Tibial artery (tissue), 4 donors: ENCODE data around the gene FAHD2A.
A peak's percentile ranks its signal among the peaks of the same experiment; 100 is the strongest.

Experiments used
- DNase-seq, 2 donors: peaks; one replicate each; pipeline ENCODE4 v3.0.0-alpha.2; 2019
- H3K27ac ChIP-seq, 2 donors: fragments of 200-600 bp; sonication (generic) in 1 of 2; 1 replicate in 1 of 2; 2 replicates in 1 of 2; pipeline ENCODE4 v1.5.1; 2018 to 2019; ENCODE audit warnings: mild to moderate bottlenecking in 1 of 2
- H3K27me3 ChIP-seq, 2 donors: fragments of 200-600 bp; sonication (generic) in 1 of 2; one replicate each; pipeline versions ENCODE4 v1.5.1 to v1.6.0; 2016 to 2019
- H3K36me3 ChIP-seq, 3 donors: fragments of 200-600 bp; sonication (generic) in 2 of 3; one replicate each; pipeline ENCODE4 v1.5.1; 2016 to 2019; ENCODE audit warnings: mild to moderate bottlenecking in 2 of 3
- H3K4me1 ChIP-seq, 4 donors: fragments of 200-600 bp; sonication (generic) in 2 of 4; 1 replicate in 3 of 4; 2 replicates in 1 of 4; pipeline ENCODE4 v1.5.1; 2016 to 2019
- H3K4me3 ChIP-seq, 2 donors: fragments of 200-600 bp; sonication (generic) in 1 of 2; 1 replicate in 1 of 2; 2 replicates in 1 of 2; pipeline ENCODE4 v1.5.1; 2018 to 2019; ENCODE audit warnings: mild to moderate bottlenecking in 2 of 2
- H3K9me3 ChIP-seq, 3 donors: fragments of 200-600 bp; sonication (generic) in 1 of 3; one replicate each; pipeline ENCODE4 v1.5.1; 2016 to 2019
- CTCF ChIP-seq, 2 experiments: fragments of 200-600 bp in 1 of 2; fragments of 450-650 bp in 1 of 2; IDR thresholded peaks; one replicate each; pipeline ENCODE4 v1.5.1; 2017 to 2019; ENCODE audit warnings: antibody characterized with exemption in 2 of 2, mild to moderate bottlenecking in 1 of 2, moderate library complexity in 1 of 2
- intact Hi-C: fragments of 100-400 bp; cut with DNase I; formaldehyde crosslinking; loops from one replicate; pipeline ENCODE4 v1.15.0; 2023; ENCODE audit warnings: low total_unique reads

The FAHD2A gene

DNA sequence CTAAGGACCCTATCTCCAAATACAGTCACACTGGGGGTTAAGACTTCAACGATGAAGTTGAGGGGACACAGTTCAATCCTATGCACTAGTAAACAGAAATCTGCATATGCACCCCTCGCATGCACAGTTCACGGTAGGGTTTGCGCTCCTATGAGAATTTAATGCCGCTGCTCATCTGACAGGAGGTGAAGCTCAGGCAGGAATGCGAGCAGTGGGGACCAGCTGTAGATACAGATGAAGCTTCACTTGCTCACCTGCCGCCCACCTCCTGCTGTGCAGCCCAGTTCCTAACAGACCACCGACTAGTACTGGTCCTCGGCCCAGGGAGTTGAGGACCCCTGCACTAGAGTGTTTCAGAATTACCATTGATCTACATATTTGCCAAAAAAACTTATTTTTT, 40.0 kb upstream of the FAHD2A start:
- intact Hi-C loops: no loop called here
- Histone ChIP-seq H3K27ac (no peak overlapping the region), H3K36me3 (no peaks in the 10 kb centered on the region), H3K27me3 (no peaks in the 10 kb centered on the region), H3K4me1 (no peaks in the 10 kb centered on the region), H3K4me3 (no peak overlapping the region), H3K9me3 (no peaks in the 10 kb centered on the region)
- no peak for TF ChIP-seq CTCF (IDR thresholded peaks at IDR 0.05)
- DNase-seq: no peak

- intact Hi-C loops: no loop called here
- Histone ChIP-seq H3K27ac (no peak overlapping the region), H3K4me1 (no peaks in the 10 kb centered on the region), H3K4me3 (no peak overlapping the region), H3K36me3 (no peaks in the 10 kb centered on the region), H3K9me3 (no peaks in the 10 kb centered on the region), H3K27me3 (no peaks in the 10 kb centered on the region)
- no peak for DNase-seq
- no peak for TF ChIP-seq CTCF (IDR thresholded peaks at IDR 0.05)
Measured at GRCh38 chr2:95366514-95366913, 36.0 kb upstream of the FAHD2A start.

DNA sequence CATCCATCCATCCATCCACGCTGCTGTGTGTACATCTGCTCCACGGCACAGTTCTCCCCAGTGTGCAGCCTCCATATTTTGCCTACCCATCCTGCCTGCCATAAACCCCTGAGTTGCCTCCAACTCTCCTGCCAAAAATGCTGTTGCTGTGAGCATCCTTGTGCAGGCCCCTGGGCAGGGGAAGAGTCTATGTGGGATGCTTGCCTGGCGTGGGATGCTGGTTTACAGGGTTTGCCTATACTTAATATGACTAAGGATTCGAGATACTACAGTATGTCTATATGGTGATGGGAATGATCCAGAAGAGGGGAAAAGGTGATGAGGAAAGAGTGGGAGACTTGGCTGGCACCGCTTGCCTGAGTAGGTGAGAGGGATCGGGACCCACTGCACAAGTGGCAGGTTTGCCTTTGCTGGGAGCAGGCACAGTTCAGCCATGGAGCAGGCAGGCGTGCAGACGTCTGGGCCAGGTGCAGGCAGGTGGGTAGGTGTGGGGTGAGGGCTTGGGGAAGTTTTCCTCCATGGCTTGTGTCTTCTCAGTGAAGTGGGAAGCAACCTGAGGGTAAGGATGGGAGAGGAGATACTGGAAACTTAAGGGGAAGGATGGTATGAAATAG, 30.2 kb upstream of the FAHD2A start:
- H3K27me3 ChIP-seq: no peaks in the 10 kb centered on the region
- no peak overlapping the region for H3K4me3 ChIP-seq
- no peaks in the 10 kb centered on the region for H3K4me1 ChIP-seq
- TF ChIP-seq CTCF (IDR thresholded peaks at IDR 0.05): no peak
- no peak overlapping the region for H3K27ac ChIP-seq
- peaks cover 4 to 11% (median 11%) of the 10 kb centered on the region in 3 donors for H3K36me3 ChIP-seq
- no peaks in the 10 kb centered on the region for H3K9me3 ChIP-seq
- intact Hi-C loops: no loop called here
- peak in 1 of 2 donors; percentile 40 for DNase-seq

DNA sequence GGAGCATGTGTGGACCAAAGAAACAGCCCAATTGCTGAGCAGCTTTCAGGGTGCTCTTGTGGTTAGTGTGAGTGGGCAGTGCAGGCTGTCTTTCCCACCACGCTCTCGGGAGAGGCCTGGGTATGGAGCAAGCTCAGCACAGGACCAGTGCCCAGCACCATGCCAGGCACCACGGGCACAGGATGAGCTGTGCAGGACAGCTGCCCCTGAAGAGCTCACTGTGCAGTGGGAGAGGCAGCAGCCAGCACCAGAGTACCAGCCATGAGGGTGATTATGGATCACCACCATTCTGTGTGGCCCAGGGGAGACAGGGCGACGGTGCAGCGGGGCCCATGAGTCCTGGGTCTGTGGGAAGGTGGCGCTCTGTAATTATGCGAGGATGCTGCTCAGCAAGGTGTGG, 29.7 kb upstream of the FAHD2A start:
- peak in 1 of 2 donors; percentile 24 for DNase-seq
- intact Hi-C loops: no loop called here
- no peak for TF ChIP-seq CTCF (IDR thresholded peaks at IDR 0.05)
- Histone ChIP-seq H3K9me3 (no peaks in the 10 kb centered on the region), H3K4me3 (no peak overlapping the region), H3K27me3 (no peaks in the 10 kb centered on the region), H3K27ac (no peak overlapping the region), H3K36me3 (peaks cover 5 to 17% (median 12%) of the 10 kb centered on the region in 3 donors), H3K4me1 (no peaks in the 10 kb centered on the region)

DNA sequence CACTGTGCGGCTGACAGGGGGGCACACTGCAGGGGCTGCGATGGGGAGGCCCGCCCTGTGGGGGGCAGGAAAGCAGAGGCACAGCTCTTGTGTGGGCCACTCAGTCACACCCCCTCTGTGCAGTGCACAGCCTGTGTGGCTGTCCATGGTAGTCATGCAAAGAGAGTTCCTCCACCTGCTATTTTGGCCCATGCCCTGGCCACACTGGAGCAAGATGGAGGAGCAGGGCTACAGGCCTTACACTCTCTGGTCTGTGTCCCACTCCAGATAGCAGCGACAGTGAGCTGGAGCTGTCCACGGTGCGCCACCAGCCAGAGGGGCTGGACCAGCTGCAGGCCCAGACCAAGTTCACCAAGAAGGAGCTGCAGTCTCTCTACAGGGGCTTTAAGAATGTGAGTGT, 28.5 kb upstream of the FAHD2A start:
- Histone ChIP-seq H3K4me1 (no peaks in the 10 kb centered on the region), H3K27ac (no peak overlapping the region), H3K36me3 (peaks cover 5 to 18% (median 18%) of the 10 kb centered on the region in 3 donors), H3K27me3 (no peaks in the 10 kb centered on the region), H3K4me3 (no peak overlapping the region), H3K9me3 (no peaks in the 10 kb centered on the region)
- intact Hi-C loops: no loop called here
- DNase-seq: peak in 1 of 2 donors; percentile 49
- no peak for TF ChIP-seq CTCF (IDR thresholded peaks at IDR 0.05)
